Adrenal gland (tissue), 12 donors: ENCODE measurements around the gene AUTS2. TPM values are rescaled to one million over a fixed set of nuclear protein-coding genes. Genes with fewer than 3 reads are reported as not detected.
A peak's percentile ranks its signal among the peaks of the same experiment; 100 is the strongest.

ENCODE experiments used
- DNase-seq, 7 donors: peaks; one replicate each; pipeline ENCODE4 v3.0.0-alpha.2; 2019 to 2020
- H3K27ac ChIP-seq, 5 donors: fragments of 200-600 bp; sonication (generic) in 4 of 5; 1 replicate in 3 of 5; 2 replicates in 2 of 5; pipeline versions ENCODE4 v1.5.1 to v1.8.0; 2016 to 2020; ENCODE audit warnings: mild to moderate bottlenecking in 1 of 5
- H3K27me3 ChIP-seq: fragments of 200-600 bp; 2 replicates; pipeline ENCODE4 v1.8.0; 2021
- H3K36me3 ChIP-seq, 2 donors: fragments of 200-600 bp; replicated peaks in 1 of 2; 1 replicate in 1 of 2; 2 replicates in 1 of 2; pipeline versions ENCODE4 v1.5.1 to v1.8.0; 2018 to 2022
- H3K4me1 ChIP-seq, 2 donors: fragments of 200-600 bp; replicated peaks in 1 of 2; 1 replicate in 1 of 2; 2 replicates in 1 of 2; pipeline versions ENCODE4 v1.5.1 to v1.8.0; 2018 to 2021
- H3K4me3 ChIP-seq, 4 donors: fragments of 200-600 bp; sonication (generic) in 3 of 4; one replicate each; pipeline ENCODE4 v1.5.1; 2016 to 2018
- H3K9me3 ChIP-seq, 3 donors: fragments of 200-600 bp; sonication (generic) in 1 of 3; replicated peaks in 1 of 3; 1 replicate in 2 of 3; 2 replicates in 1 of 3; pipeline versions ENCODE4 v1.5.1 to v1.8.0; 2016 to 2021
- POLR2A ChIP-seq, 2 donors: fragments of 450-650 bp; IDR thresholded peaks; one replicate each; pipeline ENCODE4 v1.6.1; 2017; ENCODE audit warnings: antibody characterized with exemption in 2 of 2, mild to moderate bottlenecking in 2 of 2, moderate library complexity in 1 of 2
- WGBS, 4 donors: extraction: QIAGEN DNeasy Blood & Tissue Kit in 2 of 4; methylation state at CpG; one replicate each; pipeline versions ENCODE4 v1.1.5 to v1.1.7; 2013 to 2017; 5-methylcytosine and 5-hydroxymethylcytosine counted together
- intact Hi-C, 2 donors: fragments of 100-400 bp; cut with DNase I; formaldehyde crosslinking; loops; one replicate each; pipeline versions ENCODE4 v1.14.1 to v1.15.0; 2022 to 2023
- polyA plus RNA-seq, 3 donors: library from polyadenylated mRNA; stranded (reverse); fragments of 200-250 nt in 2 of 3; fragments of 350-450 nt in 1 of 3; fragmentation: Illumina TruSeq in 1 of 3; extraction: RNeasy Lipid Tissue Mini Kit (QIAGEN cat#74804) in 1 of 3; gene quantifications; one replicate each; pipeline ENCODE4 v1.2.3, GENCODE V29; 2013 to 2014
- total RNA-seq, 9 donors: library from RNA; depleted of rRNA in 4 of 9; stranded (reverse); fragments of >200 nt in 4 of 9; fragments of 120-200 nt in 1 of 9; fragmentation: NEBNext Ultra II Directional in 1 of 9; extraction: Animal tissue kit (Norgen Biotek cat#: 25700) in 1 of 9; gene quantifications; one replicate each; pipeline versions ENCODE4 v1.1.0 to v1.2.4, GENCODE V29; 2013 to 2023
- TF ChIP-seq, protein P1 (sequence below), 6 experiments: fragments of 450-650 bp in 4 of 6; fragments of 200-600 bp in 2 of 6; sonication (generic) in 1 of 6; IDR thresholded peaks; 1 replicate in 5 of 6; 2 replicates in 1 of 6; pipeline versions ENCODE4 v1.5.1 to v1.8.0; 2016 to 2021; ENCODE audit warnings: antibody characterized with exemption in 6 of 6, mild to moderate bottlenecking in 2 of 6, moderate library complexity in 1 of 6
- donor health status: healthy with polysubstance abuse.
- donor health status: Bipolar disorder and iron deficiency.
- donor health status: DM: yes; HTN: yes; CAD: no.
- donor health status: DM: no; HTN: no; CAD: no.
- donor health status: DM: no; HTN: no; CAD: no.
- donor health status: DM: yes; HTN: yes; CAD: no.

AUTS2 gene
- total and polyA plus RNA-seq, 12 donors: 6.4 to 44.0 (median 15.2) TPM

DNA sequence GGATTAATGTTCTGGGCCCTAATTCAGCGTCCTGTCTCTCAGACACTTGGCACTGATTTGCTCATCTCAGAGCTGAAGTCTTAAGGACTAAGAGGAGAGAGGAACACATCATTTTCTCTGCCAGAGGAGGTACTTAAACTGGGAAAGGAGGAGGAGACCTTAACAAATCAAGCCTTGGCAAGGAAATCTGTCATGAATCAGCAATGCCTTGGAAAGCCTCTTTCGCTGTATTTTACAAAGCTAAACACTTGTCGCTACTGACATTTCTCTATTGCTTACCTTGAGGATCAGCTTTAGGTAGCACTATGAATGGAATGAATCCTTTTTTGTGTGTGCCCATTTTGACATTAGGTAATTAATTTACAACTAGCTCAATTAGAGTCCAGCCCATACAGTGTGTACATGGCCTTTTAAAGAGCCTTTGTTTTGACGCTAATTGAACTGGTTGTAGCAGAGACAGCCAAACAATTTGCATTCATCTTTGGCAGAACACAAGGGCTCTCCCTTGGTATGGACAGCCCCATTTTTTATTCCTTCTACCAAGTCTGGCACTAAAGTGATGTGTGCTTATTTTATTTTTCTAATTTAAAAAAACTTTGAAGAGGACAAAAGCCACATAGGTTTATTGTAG lies 37.4 kb downstream of the AUTS2 start:
- no peak overlapping the region for H3K4me3 ChIP-seq
- no peak for DNase-seq
- H3K4me1 ChIP-seq: peaks cover 11 to 20% of the 10 kb centered on the region in 2 donors
- no peaks in the 10 kb centered on the region for H3K27me3 ChIP-seq
- WGBS, 4 donors: 46 to 53% (median 49%) methylated on average over 4 of the region's 4 CpGs
- no peaks in the 10 kb centered on the region for H3K9me3 ChIP-seq
- no peaks in the 10 kb centered on the region for H3K36me3 ChIP-seq
- peak overlapping the region in 1 of 5 donors; percentile 41 for H3K27ac ChIP-seq
- TF ChIP-seq POLR2A (IDR thresholded peaks at IDR 0.05): no peak
- TF ChIP-seq, protein P1, sequence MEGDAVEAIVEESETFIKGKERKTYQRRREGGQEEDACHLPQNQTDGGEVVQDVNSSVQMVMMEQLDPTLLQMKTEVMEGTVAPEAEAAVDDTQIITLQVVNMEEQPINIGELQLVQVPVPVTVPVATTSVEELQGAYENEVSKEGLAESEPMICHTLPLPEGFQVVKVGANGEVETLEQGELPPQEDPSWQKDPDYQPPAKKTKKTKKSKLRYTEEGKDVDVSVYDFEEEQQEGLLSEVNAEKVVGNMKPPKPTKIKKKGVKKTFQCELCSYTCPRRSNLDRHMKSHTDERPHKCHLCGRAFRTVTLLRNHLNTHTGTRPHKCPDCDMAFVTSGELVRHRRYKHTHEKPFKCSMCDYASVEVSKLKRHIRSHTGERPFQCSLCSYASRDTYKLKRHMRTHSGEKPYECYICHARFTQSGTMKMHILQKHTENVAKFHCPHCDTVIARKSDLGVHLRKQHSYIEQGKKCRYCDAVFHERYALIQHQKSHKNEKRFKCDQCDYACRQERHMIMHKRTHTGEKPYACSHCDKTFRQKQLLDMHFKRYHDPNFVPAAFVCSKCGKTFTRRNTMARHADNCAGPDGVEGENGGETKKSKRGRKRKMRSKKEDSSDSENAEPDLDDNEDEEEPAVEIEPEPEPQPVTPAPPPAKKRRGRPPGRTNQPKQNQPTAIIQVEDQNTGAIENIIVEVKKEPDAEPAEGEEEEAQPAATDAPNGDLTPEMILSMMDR (IDR thresholded peaks at IDR 0.05): no peak
- intact Hi-C loops: no loop called here

DNA sequence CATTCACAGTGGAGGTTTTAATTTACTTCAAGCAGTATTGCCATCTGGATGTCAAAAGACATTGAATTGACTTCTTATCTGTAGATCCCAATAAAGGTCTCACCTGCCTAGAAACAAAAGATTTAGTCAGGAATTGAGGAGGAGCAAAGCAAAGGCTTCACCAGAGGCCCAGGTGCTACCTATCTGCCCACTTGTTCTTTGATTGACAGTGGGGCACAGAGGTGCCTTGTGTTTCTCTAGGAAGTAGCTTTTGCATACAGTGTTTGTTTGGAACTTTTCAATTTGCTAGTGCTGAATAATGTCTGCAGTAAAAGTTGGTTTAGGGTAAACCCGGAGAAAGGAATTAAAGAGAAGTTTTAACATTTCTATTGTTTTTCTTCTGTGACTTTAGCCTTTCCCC lies 40.4 kb downstream of the AUTS2 start:
- WGBS, 4 donors: 90 to 98% (median 95%) methylated on average over 1 of the region's 1 CpG
- H3K27ac ChIP-seq: no peak overlapping the region
- no peak overlapping the region for H3K4me3 ChIP-seq
- TF ChIP-seq, protein P1 (IDR thresholded peaks at IDR 0.05): no peak
- TF ChIP-seq POLR2A (IDR thresholded peaks at IDR 0.05): no peak
- H3K36me3 ChIP-seq: no peaks in the 10 kb centered on the region
- H3K27me3 ChIP-seq: no peaks in the 10 kb centered on the region
- intact Hi-C loops: no loop called here
- DNase-seq: no peak
- no peaks in the 10 kb centered on the region for H3K9me3 ChIP-seq
- peaks cover 0 to 26% of the 10 kb centered on the region in 2 donors for H3K4me1 ChIP-seq

- H3K4me1 ChIP-seq: peaks cover 0 to 28% of the 10 kb centered on the region in 2 donors
- WGBS, 4 donors: 95 to 100% (median 96%) methylated on average over 3 of the region's 3 CpGs
- no peaks in the 10 kb centered on the region for H3K36me3 ChIP-seq
- TF ChIP-seq, protein P1 (IDR thresholded peaks at IDR 0.05): no peak
- TF ChIP-seq POLR2A (IDR thresholded peaks at IDR 0.05): no peak
- no peak overlapping the region for H3K4me3 ChIP-seq
- DNase-seq: no peak
- no peaks in the 10 kb centered on the region for H3K9me3 ChIP-seq
- H3K27me3 ChIP-seq: no peaks in the 10 kb centered on the region
- no peak overlapping the region for H3K27ac ChIP-seq
- intact Hi-C loops: no loop called here
Measured at GRCh38 chr7:69640216-69640615, 41.9 kb downstream of the AUTS2 start.

GRCh38 chr7:69640925-69641594 lies 42.8 kb downstream of the AUTS2 start:
- peaks cover 0 to 20% of the 10 kb centered on the region in 2 donors for H3K4me1 ChIP-seq
- TF ChIP-seq POLR2A (IDR thresholded peaks at IDR 0.05): no peak
- TF ChIP-seq, protein P1 (IDR thresholded peaks at IDR 0.05): no peak
- H3K36me3 ChIP-seq: no peaks in the 10 kb centered on the region
- 85 to 96% (median 93%) methylated on average over 5 of the region's 5 CpGs for WGBS, 4 donors
- H3K4me3 ChIP-seq: no peak overlapping the region
- H3K27me3 ChIP-seq: no peaks in the 10 kb centered on the region
- H3K27ac ChIP-seq: no peak overlapping the region
- no peak for DNase-seq
- no peaks in the 10 kb centered on the region for H3K9me3 ChIP-seq
- intact Hi-C loops: no loop called here
